ENCODE data around the gene PRR30.

GRCh38 chr2:27175330-27175729 is 36.1 kb upstream of the PRR30 start:
- TF ChIP-seq CTCF (IDR thresholded peaks at IDR 0.05) (no peak), POLR2A (IDR thresholded peaks at IDR 0.05) (no peak)
